Panc1 (cell line): ENCODE measurements around the gene RSPRY1.

Experiments used
- CTCF ChIP-seq: fragments of 450-650 bp; IDR thresholded peaks from 2 replicates; pipeline ENCODE4 v1.5.1; 2017; ENCODE audit warnings: mild to moderate bottlenecking
- POLR2AphosphoS5 ChIP-seq: IDR thresholded peaks from 2 replicates; pipeline ENCODE4 v1.6.1; 2012; ENCODE audit warnings: mild to moderate bottlenecking, low read depth, low read length, moderate library complexity
- REST ChIP-seq, 2 experiments: IDR thresholded peaks; 2 replicates each; pipeline ENCODE4 v1.6.1; 2011 to 2012; ENCODE audit warnings: low read depth in 2 of 2, control low read depth in 1 of 2, low read length in 1 of 2, mild to moderate bottlenecking in 1 of 2, moderate library complexity in 1 of 2; ENCODE audit not compliant: insufficient read depth in 1 of 2
- SIN3A ChIP-seq: IDR thresholded peaks from 2 replicates; pipeline ENCODE4 v1.6.1; 2012; ENCODE audit warnings: low read depth, mild to moderate bottlenecking, low read length, moderate library complexity, borderline replicate concordance; ENCODE audit not compliant: insufficient read depth

GRCh38 chr16:57203451-57203850, 17.3 kb downstream of the RSPRY1 start:
- no peak for TF ChIP-seq CTCF
- no peak for TF ChIP-seq SIN3A
- no peak for TF ChIP-seq POLR2AphosphoS5
- no peak for TF ChIP-seq REST (IDR thresholded peaks at IDR 0.05; ENCODE audit: insufficient read depth in 1 of 2, low read depth in 2 of 2, low read length in 1 of 2)
